GM20000 (cell line): ENCODE results near the gene ASTN2.

Experiments used
- DNase-seq: peaks from one replicate; pipeline ENCODE4 v3.0.0; 2012; ENCODE audit warnings: low spot score
- TF ChIP-seq, protein P1 (sequence below): IDR thresholded peaks from 2 replicates; pipeline ENCODE4 v1.5.1; 2012; ENCODE audit warnings: mild to moderate bottlenecking, control low read depth; ENCODE audit errors: extremely low read depth, missing control alignments

ASTN2 gene

DNA sequence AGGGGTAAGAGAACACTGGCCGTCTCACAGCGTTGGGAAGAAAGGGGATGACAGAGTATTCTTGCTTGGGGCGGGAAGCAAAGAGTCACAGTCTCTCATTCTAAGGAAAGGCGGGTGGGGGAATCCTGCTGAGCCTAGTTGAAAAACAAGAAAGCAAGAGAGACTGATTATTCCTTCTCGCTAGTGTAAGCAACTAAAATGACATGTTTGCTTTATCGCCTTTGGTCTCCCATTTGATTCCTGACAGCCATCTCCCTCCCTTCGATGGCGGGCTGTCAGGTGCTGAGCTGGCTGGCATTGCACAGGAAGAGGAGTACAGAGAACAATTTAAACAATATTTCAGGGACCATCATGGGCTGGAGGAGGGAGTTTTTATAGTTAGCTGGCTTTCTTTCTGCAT is 331.3 kb downstream of the ASTN2 start:
- DNase-seq: no peak
- TF ChIP-seq, protein P1, sequence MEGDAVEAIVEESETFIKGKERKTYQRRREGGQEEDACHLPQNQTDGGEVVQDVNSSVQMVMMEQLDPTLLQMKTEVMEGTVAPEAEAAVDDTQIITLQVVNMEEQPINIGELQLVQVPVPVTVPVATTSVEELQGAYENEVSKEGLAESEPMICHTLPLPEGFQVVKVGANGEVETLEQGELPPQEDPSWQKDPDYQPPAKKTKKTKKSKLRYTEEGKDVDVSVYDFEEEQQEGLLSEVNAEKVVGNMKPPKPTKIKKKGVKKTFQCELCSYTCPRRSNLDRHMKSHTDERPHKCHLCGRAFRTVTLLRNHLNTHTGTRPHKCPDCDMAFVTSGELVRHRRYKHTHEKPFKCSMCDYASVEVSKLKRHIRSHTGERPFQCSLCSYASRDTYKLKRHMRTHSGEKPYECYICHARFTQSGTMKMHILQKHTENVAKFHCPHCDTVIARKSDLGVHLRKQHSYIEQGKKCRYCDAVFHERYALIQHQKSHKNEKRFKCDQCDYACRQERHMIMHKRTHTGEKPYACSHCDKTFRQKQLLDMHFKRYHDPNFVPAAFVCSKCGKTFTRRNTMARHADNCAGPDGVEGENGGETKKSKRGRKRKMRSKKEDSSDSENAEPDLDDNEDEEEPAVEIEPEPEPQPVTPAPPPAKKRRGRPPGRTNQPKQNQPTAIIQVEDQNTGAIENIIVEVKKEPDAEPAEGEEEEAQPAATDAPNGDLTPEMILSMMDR: no peak

DNA sequence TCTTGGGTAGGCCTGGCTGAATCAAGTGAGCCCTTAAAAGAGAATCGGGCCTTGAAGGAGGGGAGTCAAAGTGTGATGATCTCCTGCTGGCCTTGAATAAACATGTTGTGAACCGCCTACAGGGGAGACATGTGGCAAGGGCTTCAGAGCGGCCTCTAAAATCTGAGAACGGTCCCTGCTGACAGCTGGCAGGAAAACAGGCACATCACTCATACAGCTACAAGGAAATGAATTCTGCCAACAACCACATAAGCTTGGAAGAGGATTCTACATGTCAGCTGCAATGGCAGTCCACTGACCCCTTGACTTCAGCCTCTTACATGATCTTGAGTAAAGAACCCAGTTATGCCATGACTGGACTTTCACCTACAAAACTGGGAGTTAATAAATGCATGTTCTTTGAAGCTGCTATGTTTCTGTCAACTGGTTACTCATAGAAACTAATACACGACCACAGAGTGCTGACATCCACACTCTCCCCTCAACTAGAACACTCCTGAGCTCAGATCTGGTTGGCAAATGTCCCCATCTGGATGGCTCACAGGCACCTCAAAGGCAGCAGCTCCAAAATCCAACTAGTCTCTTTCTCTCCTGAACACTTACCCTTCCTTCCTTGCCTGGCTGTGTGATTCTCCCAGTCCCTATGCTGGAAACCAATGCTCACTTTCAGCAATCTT is 333.1 kb downstream of the ASTN2 start:
- DNase-seq: no peak
- TF ChIP-seq, protein P1: no peak

DNA sequence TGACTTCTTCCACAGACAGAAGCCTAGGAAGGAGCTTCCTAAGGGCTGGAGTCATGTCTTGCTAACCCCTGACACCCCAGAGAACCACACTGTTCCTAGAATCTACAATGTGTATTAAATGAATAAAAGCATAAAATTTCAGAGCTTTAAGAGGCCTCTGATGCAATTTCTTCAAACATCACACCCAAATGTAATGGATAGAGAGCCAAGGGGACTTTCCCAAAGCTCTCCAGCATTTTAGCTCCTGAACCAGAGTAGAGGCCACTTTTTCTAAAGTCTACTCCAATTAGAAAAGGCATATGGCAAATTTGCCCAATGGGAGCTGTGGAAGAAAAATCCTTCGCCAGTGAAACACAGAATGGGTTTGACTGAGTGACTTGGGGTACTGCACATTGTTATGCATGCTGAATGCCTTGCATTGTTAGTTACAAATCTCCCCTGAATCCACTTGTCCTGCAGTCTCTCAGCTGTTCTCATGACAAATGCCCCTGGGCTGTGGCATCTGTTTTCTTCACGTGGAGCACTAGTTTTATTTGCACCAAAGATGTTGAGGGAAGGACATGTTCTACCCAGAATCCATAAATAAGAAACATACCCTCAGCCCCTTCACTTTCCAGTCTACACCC is 334.0 kb downstream of the ASTN2 start:
- TF ChIP-seq, protein P1: no peak
- DNase-seq: no peak

DNA sequence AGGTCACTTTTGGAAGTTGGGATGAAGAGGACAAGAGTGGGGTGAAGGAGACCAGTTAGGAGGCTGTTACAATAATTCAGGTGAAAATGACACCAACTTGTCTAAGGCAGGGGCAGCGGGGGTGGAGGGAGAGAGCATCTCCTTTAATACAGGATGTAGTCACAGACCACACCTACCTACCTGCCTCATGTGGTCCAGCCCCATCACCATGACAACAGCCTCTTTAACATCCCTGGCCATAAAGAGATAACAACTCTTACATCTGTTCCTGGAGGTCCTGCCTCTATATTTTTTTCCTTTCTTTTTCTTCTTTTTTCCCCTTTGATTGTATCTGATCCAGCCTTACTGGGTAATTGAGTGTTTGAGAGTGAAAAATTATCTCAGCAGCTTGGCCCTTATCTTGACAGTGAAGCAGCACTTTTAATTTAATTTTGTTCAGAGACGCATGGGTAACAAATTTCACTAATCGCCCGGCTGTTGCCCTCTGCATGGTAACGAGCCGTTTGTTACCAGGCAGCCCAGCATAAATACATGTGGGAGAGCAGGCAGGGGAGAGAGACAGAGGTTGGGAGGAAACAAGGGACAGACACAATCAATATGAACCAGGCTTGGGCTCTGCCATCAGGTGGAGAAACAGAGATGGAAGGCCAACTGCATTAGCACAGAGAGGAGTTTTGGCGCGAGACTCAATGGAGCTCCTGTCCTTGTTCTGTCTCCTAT is 338.1 kb downstream of the ASTN2 start:
- no peak for DNase-seq
- TF ChIP-seq, protein P1: no peak

DNA sequence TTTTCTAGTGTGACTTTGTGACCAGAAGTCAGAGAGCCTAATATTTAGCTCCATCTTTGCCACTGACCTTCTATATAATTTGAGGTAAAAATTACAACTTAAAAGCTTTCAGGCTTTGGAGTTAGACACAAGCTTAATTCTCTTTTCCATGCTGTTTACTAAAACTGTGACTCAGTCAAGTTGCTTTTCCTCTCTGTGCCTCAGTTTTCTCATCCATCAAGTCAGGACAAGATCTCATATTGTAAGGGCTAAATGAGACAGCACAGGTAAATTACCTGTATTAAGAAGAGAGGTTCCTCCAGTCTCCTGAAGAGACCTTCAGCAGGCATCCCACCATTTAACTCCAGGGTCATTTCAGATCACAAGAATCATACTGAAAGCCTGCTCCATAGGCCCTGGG is 339.2 kb downstream of the ASTN2 start:
- no peak for DNase-seq
- TF ChIP-seq, protein P1: no peak

DNA sequence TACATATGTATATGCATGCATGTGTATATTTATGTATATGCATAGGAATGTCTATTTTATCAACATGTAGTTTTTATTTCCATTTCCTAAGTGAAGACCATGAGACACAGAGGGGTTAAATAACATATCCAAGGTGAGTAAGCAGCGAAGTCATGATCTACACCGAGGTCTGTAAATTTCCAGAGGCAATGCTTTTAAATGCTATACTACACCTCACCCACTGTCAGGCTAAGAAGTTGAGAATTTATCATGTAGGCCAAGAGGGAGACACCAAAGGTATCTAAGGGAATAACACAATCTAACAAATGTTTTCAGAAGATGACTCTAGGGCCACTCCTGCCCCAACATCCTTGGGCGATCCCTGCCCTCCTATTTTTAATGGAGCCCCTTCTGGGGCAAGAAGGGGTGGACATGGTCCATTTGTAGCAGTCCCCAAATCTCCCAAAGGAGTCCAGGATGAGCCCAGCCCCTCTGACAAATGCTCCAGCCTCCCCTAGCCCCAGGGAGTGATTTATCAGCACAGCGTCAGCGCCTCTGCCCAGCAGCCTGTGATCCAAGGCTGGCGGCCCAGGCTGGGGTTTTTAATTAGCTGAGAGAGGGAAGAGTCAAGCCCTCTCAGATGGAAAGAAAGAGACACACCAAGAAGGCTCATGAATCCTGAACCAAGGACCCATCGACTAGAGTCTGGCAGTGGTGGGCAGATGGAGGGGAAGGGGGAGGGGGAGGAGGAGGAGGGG is 339.9 kb downstream of the ASTN2 start:
- DNase-seq: no peak
- TF ChIP-seq, protein P1: no peak

DNA sequence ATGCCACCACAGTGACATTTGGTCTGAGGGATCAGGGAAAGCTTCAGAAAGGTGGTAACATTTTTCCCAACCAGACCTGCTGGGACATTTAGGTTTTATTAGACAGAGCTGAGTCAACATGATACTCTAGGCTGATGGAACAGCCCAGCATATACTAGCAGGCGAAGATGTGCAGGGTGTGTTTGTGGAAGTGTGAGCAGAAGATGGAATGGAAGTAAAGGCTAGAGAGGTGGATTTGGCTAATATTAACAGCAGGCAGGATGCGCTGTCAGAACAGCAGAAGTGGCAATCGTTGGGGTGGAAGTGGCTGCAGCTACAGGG is 340.6 kb downstream of the ASTN2 start:
- no peak for DNase-seq
- TF ChIP-seq, protein P1: no peak
